Measurements from ENCODE around the gene RPS16. TPM values are rescaled to one million over a fixed set of nuclear protein-coding genes. Genes with fewer than 3 reads are reported as not detected.
A peak's percentile ranks its signal among the peaks of the same experiment; 100 is the strongest.

Gene RPS16
- total RNA-seq, 1 donor from 2014 or later = 1,721 TPM

GRCh38 chr19:39445196-39446111, 9.7 kb upstream of the RPS16 start, which contains the start of gene SUPT5H:
TSS of gene SUPT5H (plus strand) at chr19:39445582. CDS start at chr19:39445891, 309 bp downstream.
- peak; percentile 91 for DNase-seq (ENCODE audit: low read depth)
- no peak for TF ChIP-seq CTCF (IDR thresholded peaks at IDR 0.05; ENCODE audit: insufficient read depth, low read length, poor library complexity, severe bottlenecking)
- Histone ChIP-seq H3K27me3 (ENCODE audit: control insufficient read depth, insufficient read depth, low read length) (no peaks in the 10 kb centered on the region), H3K4me3 (ENCODE audit: low read depth, low read length) (peak within 1 kb of the TSS; percentile 99), H3K36me3 (ENCODE audit: control insufficient read depth, insufficient read depth, low read length) (no peaks in the 10 kb centered on the region)

GRCh38 chr19:39444598-39445195, 8.9 kb upstream of the RPS16 start:
- Histone ChIP-seq H3K27me3 (ENCODE audit: control insufficient read depth, insufficient read depth, low read length) (no peaks in the 10 kb centered on the region), H3K36me3 (ENCODE audit: control insufficient read depth, insufficient read depth, low read length) (no peaks in the 10 kb centered on the region), H3K4me3 (ENCODE audit: low read depth, low read length) (peak overlapping the region; percentile 99)
- no peak for TF ChIP-seq CTCF (IDR thresholded peaks at IDR 0.05; ENCODE audit: insufficient read depth, low read length, poor library complexity, severe bottlenecking)
- DNase-seq (ENCODE audit: low read depth) = no peak

GRCh38 chr19:39438270-39438934, 2.7 kb upstream of the RPS16 start:
- H3K27me3 ChIP-seq (ENCODE audit: control insufficient read depth, insufficient read depth, low read length) = no peaks in the 10 kb centered on the region
- TF ChIP-seq CTCF (IDR thresholded peaks at IDR 0.05; ENCODE audit: insufficient read depth, low read length, poor library complexity, severe bottlenecking) = no peak
- H3K36me3 ChIP-seq (ENCODE audit: control insufficient read depth, insufficient read depth, low read length) = peaks cover 4% of the 10 kb centered on the region
- no peak overlapping the region for H3K4me3 ChIP-seq (ENCODE audit: low read depth, low read length)
- no peak for DNase-seq (ENCODE audit: low read depth)

GRCh38 chr19:39436350-39436716, 584 bp upstream of the RPS16 start:
- Histone ChIP-seq H3K36me3 (ENCODE audit: control insufficient read depth, insufficient read depth, low read length) (peaks cover 4% of the 10 kb centered on the region), H3K4me3 (ENCODE audit: low read depth, low read length) (peak overlapping the region; percentile 57), H3K27me3 (ENCODE audit: control insufficient read depth, insufficient read depth, low read length) (no peaks in the 10 kb centered on the region)
- no peak for DNase-seq (ENCODE audit: low read depth)
- TF ChIP-seq CTCF (IDR thresholded peaks at IDR 0.05; ENCODE audit: insufficient read depth, low read length, poor library complexity, severe bottlenecking) = no peak

GRCh38 chr19:39434123-39435076, 1.3 kb downstream of the RPS16 start:
- Histone ChIP-seq H3K4me3 (ENCODE audit: low read depth, low read length) (peak overlapping the region; percentile 74), H3K36me3 (ENCODE audit: control insufficient read depth, insufficient read depth, low read length) (peaks cover 4% of the 10 kb centered on the region), H3K27me3 (ENCODE audit: control insufficient read depth, insufficient read depth, low read length) (no peaks in the 10 kb centered on the region)
- no peak for TF ChIP-seq CTCF (IDR thresholded peaks at IDR 0.05; ENCODE audit: insufficient read depth, low read length, poor library complexity, severe bottlenecking)
- DNase-seq (ENCODE audit: low read depth) = no peak

Data from kidney epithelial cell (primary cell).